HL-60 (cell line): ENCODE measurements around the gene MAPK1.
"Not testable (repeated sequence)": the region's sequence is repeated elsewhere in the genome, so short reads cannot be mapped to it uniquely, and the experiment has no call there.

Source experiments
- REST ChIP-seq: IDR thresholded peaks from 2 replicates; pipeline ENCODE4 v1.6.1; 2012; ENCODE audit warnings: low read depth; ENCODE audit not compliant: insufficient replicate concordance
- TF ChIP-seq, protein P1 (sequence below): IDR thresholded peaks from one replicate; pipeline ENCODE4 v1.5.1; 2011; ENCODE audit warnings: low read length, control low read depth, inconsistent platforms; ENCODE audit not compliant: insufficient read depth

DNA sequence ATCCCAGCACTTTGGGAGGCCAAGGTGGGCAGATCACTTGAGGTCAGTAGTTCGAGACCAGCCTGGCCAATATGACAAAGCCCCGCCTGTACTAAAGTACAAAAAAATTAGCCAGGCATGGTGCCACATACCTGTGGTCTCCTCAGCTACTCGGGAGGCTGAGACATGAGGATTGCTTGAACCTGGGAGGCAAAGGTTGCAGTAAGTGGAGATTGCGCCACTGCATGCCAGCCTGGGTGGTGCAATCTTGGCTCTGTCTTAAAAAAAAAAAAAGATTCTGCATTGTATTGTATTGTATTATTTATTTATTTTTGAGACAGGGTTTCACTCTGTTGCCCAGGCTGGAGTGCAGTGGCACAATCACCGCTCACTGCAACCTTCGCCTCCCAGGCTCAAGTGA, 122.5 kb downstream of the MAPK1 start:
- TF ChIP-seq REST, result not testable (repeated sequence)
- TF ChIP-seq, protein P1, sequence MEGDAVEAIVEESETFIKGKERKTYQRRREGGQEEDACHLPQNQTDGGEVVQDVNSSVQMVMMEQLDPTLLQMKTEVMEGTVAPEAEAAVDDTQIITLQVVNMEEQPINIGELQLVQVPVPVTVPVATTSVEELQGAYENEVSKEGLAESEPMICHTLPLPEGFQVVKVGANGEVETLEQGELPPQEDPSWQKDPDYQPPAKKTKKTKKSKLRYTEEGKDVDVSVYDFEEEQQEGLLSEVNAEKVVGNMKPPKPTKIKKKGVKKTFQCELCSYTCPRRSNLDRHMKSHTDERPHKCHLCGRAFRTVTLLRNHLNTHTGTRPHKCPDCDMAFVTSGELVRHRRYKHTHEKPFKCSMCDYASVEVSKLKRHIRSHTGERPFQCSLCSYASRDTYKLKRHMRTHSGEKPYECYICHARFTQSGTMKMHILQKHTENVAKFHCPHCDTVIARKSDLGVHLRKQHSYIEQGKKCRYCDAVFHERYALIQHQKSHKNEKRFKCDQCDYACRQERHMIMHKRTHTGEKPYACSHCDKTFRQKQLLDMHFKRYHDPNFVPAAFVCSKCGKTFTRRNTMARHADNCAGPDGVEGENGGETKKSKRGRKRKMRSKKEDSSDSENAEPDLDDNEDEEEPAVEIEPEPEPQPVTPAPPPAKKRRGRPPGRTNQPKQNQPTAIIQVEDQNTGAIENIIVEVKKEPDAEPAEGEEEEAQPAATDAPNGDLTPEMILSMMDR, result not testable (repeated sequence)
